Right lobe of liver (tissue), 6 donors: ENCODE measurements around the gene DOCK3. TPM values are rescaled to one million over a fixed set of nuclear protein-coding genes. Genes with fewer than 3 reads are reported as not detected.
"Not testable (repeated sequence)": the region's sequence is repeated elsewhere in the genome, so short reads cannot be mapped to it uniquely, and the experiment has no call there.

ENCODE experiments used
- ATAC-seq, 4 donors: fragments of 200-7000 bp; cut with Tn5 transposase; one replicate each; pipeline ENCODE4 v1.9.1; 2020; ENCODE audit warnings: mild to moderate bottlenecking in 4 of 4, moderate library complexity in 4 of 4
- DNase-seq, 3 donors: peaks; one replicate each; pipeline ENCODE4 v3.0.0-alpha.2; 2020
- H3K27ac ChIP-seq, 3 donors: fragments of 200-600 bp; one replicate each; pipeline ENCODE4 v1.8.0; 2022
- H3K27me3 ChIP-seq, 2 donors: fragments of 200-600 bp; one replicate each; pipeline ENCODE4 v1.8.0; 2022
- H3K36me3 ChIP-seq, 4 donors: fragments of 200-600 bp; sonication (generic) in 1 of 4; one replicate each; pipeline versions ENCODE4 v1.5.1 to v1.8.0; 2017 to 2022; ENCODE audit warnings: control low read depth in 1 of 4
- H3K4me1 ChIP-seq, 4 donors: fragments of 200-600 bp; sonication (generic) in 1 of 4; one replicate each; pipeline versions ENCODE4 v1.5.1 to v1.8.0; 2017 to 2022; ENCODE audit warnings: control low read depth in 1 of 4
- H3K4me3 ChIP-seq, 3 donors: fragments of 200-600 bp; one replicate each; pipeline ENCODE4 v1.8.0; 2022
- H3K9me3 ChIP-seq, 4 donors: fragments of 200-600 bp; sonication (generic) in 1 of 4; one replicate each; pipeline versions ENCODE4 v1.5.1 to v1.8.0; 2017 to 2022; ENCODE audit warnings: control low read depth in 1 of 4
- POLR2A ChIP-seq: fragments of 450-650 bp; IDR thresholded peaks from one replicate; pipeline ENCODE4 v1.6.1; 2017; ENCODE audit warnings: antibody characterized with exemption, mild to moderate bottlenecking
- WGBS: methylation state at CpG from one replicate; pipeline ENCODE4 v1.1.6; 2018; ENCODE audit warnings: low coverage, low lambda C conversion rate; ENCODE audit not compliant: insufficient coverage; ENCODE audit errors: missing lambda C conversion rate; 5-methylcytosine and 5-hydroxymethylcytosine counted together
- intact Hi-C, 2 donors: fragments of 100-400 bp; cut with DNase I; formaldehyde crosslinking; loops; one replicate each; pipeline versions ENCODE4 v1.11.2 to v1.14.1; 2022
- total RNA-seq, 6 experiments: library from RNA; depleted of rRNA in 2 of 6; stranded (reverse); fragments of >200 nt in 2 of 6; fragmentation: NEBNext Ultra II Directional in 3 of 6; extraction: Animal tissue kit (Norgen Biotek cat#: 25700) in 3 of 6; gene quantifications; one replicate each; pipeline versions ENCODE4 v1.1.0 to v1.2.4, GENCODE V29; 2016 to 2023
- TF ChIP-seq, protein P1 (sequence below), 4 donors: fragments of 200-600 bp in 3 of 4; fragments of 450-650 bp in 1 of 4; IDR thresholded peaks; one replicate each; pipeline versions ENCODE4 v1.5.1 to v1.8.0; 2016 to 2022; ENCODE audit warnings: antibody characterized with exemption in 4 of 4, mild to moderate bottlenecking in 2 of 4
- donor health status: DM: no; HTN: yes; CAD: no.
- donor health status: DM: no; HTN: no; CAD: no.
- donor health status: DM: no; HTN: no; CAD: no.
- donor health status: DM: no; HTN: yes; CAD: no.
- donor health status: DM: no; HTN: yes; CAD: no.

The DOCK3 gene
- total RNA-seq, 6 experiments from 2014 or later, result 0.04 to 0.06 (median 0.06) TPM; not detected in 3

DNA sequence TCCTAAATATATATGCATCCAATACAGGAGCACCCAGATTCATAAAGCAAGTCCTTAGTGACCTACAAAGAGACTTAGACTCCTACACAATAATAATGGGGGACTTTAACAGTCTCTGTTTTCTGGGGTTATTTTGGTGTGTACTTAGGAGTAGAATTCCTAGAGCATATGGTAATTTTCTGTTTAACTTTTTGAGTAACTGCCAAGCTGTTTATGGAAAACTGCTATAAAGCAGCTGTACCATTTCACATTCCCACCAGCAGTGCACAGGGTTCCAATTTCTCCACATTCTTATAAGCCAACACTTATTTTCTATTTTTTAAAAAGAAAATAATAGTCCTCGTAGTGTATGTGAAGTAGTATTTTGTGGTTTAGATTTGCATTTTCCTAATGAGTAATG is 68.9 kb downstream of the DOCK3 start:
- no peaks in the 10 kb centered on the region for H3K36me3 ChIP-seq
- WGBS, result 63% methylated on average over 1 of the region's 1 CpG
- H3K27me3 ChIP-seq, result no peaks in the 10 kb centered on the region
- DNase-seq (no peak), ATAC-seq (no peak)
- no peaks in the 10 kb centered on the region for H3K9me3 ChIP-seq
- no peaks in the 10 kb centered on the region for H3K4me1 ChIP-seq
- TF ChIP-seq POLR2A, result no peak
- TF ChIP-seq, protein P1, sequence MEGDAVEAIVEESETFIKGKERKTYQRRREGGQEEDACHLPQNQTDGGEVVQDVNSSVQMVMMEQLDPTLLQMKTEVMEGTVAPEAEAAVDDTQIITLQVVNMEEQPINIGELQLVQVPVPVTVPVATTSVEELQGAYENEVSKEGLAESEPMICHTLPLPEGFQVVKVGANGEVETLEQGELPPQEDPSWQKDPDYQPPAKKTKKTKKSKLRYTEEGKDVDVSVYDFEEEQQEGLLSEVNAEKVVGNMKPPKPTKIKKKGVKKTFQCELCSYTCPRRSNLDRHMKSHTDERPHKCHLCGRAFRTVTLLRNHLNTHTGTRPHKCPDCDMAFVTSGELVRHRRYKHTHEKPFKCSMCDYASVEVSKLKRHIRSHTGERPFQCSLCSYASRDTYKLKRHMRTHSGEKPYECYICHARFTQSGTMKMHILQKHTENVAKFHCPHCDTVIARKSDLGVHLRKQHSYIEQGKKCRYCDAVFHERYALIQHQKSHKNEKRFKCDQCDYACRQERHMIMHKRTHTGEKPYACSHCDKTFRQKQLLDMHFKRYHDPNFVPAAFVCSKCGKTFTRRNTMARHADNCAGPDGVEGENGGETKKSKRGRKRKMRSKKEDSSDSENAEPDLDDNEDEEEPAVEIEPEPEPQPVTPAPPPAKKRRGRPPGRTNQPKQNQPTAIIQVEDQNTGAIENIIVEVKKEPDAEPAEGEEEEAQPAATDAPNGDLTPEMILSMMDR (IDR thresholded peaks at IDR 0.05), result no peak
- intact Hi-C loops, result no loop called here
- H3K4me3 ChIP-seq, result no peak overlapping the region
- no peak overlapping the region for H3K27ac ChIP-seq

DNA sequence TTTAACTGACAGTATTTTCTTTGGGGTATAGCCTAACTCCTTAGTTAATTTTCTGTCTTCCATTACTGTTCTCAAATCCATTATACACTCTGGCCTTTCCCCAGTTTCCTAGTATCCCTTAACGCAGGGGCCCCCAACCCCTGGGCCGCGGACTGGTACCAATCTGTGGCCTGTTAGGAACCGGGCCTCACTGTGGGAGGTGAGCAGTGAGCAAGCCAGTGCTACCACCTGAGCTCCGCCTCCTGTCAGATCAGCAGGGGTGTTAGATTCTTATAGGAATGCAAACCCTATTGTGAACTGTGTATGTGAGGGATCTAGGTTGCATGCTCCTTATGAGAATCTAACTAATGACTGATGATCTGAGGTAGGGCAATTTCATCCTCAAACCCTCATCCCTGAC is 75.1 kb downstream of the DOCK3 start:
- ATAC-seq (no peak), DNase-seq (no peak)
- TF ChIP-seq, protein P1 (IDR thresholded peaks at IDR 0.05), result no peak
- no peak for TF ChIP-seq POLR2A
- H3K4me3 ChIP-seq, result no peak overlapping the region
- no peaks in the 10 kb centered on the region for H3K36me3 ChIP-seq
- H3K9me3 ChIP-seq, result no peaks in the 10 kb centered on the region
- WGBS, result 45% methylated on average over 5 of the region's 5 CpGs
- no peaks in the 10 kb centered on the region for H3K4me1 ChIP-seq
- intact Hi-C loops, result no loop called here
- H3K27ac ChIP-seq, result no peak overlapping the region
- no peaks in the 10 kb centered on the region for H3K27me3 ChIP-seq

DNA sequence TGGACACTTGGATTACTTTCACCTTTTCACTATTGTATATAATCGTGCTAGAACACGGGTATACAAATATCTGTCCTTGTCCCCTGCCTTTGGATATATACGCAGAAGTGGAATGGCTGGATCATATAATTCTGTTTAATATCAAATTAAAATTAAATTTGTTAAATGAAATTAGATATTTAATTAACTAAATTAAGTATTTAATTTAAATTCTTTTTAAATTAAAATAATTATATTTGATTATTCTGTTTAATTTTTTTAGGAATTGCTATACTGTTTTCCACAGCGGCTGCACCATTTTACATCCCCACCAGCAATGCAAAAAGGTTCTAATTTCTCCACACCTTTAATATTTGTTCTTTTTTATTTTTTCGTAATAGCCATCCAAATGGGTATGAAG is 84.3 kb downstream of the DOCK3 start:
- intact Hi-C loops, result no loop called here
- Histone ChIP-seq H3K9me3 (no peaks in the 10 kb centered on the region), H3K27ac (no peak overlapping the region), H3K4me1 (no peaks in the 10 kb centered on the region), H3K36me3 (no peaks in the 10 kb centered on the region), H3K4me3 (no peak overlapping the region), H3K27me3 (no peaks in the 10 kb centered on the region)
- TF ChIP-seq POLR2A, result no peak
- TF ChIP-seq, protein P1 (IDR thresholded peaks at IDR 0.05), result no peak
- ATAC-seq (no peak), DNase-seq (no peak)
- WGBS, result 73% methylated on average over 5 of the region's 5 CpGs

DNA sequence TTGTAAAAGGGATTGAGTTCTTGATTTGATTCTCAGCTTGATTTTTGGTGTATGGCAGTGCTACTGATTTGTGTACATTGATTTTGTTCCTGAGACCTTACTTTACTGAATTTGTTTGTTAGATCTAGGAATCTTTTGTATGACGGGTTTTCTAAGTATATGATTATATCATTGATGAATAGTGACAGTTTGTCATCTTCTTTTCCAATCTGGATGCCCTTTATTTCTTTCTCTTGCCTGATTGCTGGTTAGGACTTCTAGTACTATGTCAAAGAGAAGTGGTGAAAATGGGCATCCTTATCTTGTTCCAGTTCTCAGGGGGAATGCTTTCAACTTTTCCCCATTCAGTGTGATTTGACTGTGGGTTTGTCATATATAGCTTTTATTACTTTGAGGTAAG is 103.0 kb downstream of the DOCK3 start:
- no peak overlapping the region for H3K27ac ChIP-seq
- intact Hi-C loops, result no loop called here
- no peaks in the 10 kb centered on the region for H3K4me1 ChIP-seq
- no peaks in the 10 kb centered on the region for H3K27me3 ChIP-seq
- TF ChIP-seq POLR2A, result no peak
- TF ChIP-seq, protein P1 (IDR thresholded peaks at IDR 0.05), result no peak
- DNase-seq (no peak), ATAC-seq (no peak)
- no peaks in the 10 kb centered on the region for H3K36me3 ChIP-seq
- no peak overlapping the region for H3K4me3 ChIP-seq
- WGBS, result 45% methylated on average over 1 of the region's 1 CpG
- no peaks in the 10 kb centered on the region for H3K9me3 ChIP-seq

DNA sequence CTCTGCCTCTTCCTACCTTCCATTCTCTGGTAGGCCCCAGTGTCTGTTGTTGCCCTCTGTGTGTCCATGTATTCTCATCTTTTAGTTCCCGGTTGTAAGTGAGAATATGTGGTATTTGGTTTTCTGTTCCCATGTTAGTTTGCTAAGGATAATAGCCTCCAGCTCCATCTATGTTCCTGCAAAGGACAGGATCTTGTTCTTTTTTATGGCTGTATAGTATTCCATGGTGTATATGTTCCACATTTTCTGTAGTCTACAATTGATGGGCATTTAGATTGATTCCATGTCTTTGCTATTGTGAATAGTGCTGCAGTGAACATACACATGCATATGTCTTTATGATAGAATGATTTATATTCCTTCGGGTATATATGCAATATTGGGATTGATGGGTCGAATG is 107.0 kb downstream of the DOCK3 start:
- H3K4me1 ChIP-seq, H3K9me3 ChIP-seq, H3K27ac ChIP-seq, DNase-seq, ATAC-seq, intact Hi-C loops, H3K27me3 ChIP-seq, H3K36me3 ChIP-seq, H3K4me3 ChIP-seq: not testable (repeated sequence)
- 85% methylated on average over 3 of the region's 3 CpGs for WGBS
